Psoas muscle (tissue), 8 donors: Measurements from ENCODE around the gene SIPA1L3. TPM values are rescaled to one million over a fixed set of nuclear protein-coding genes. Genes with fewer than 3 reads are reported as not detected.

Source experiments
- ATAC-seq, 4 donors: fragments of 200-7000 bp; cut with Tn5 transposase; one replicate each; pipeline ENCODE4 v1.9.1; 2020; ENCODE audit warnings: moderate library complexity in 3 of 4, mild to moderate bottlenecking in 2 of 4
- DNase-seq, 2 donors: peaks; one replicate each; pipeline ENCODE4 v3.0.0-alpha.2; 2020
- H3K27ac ChIP-seq: fragments of 200-600 bp; one replicate; pipeline ENCODE4 v1.8.0; 2022
- H3K27me3 ChIP-seq, 3 donors: fragments of 200-600 bp in 1 of 3; one replicate each; pipeline versions ENCODE4 v1.6.1 to v1.8.0; 2013 to 2022; ENCODE audit warnings: low read length in 2 of 3, mild to moderate bottlenecking in 2 of 3, moderate library complexity in 1 of 3; ENCODE audit not compliant: insufficient read depth in 3 of 3
- H3K36me3 ChIP-seq, 2 donors: fragments of 200-600 bp in 1 of 2; one replicate each; pipeline versions ENCODE4 v1.6.1 to v1.8.0; 2013 to 2022; ENCODE audit warnings: low read depth in 1 of 2, mild to moderate bottlenecking in 1 of 2, moderate library complexity in 1 of 2; ENCODE audit not compliant: insufficient read depth in 1 of 2
- H3K4me1 ChIP-seq: fragments of 200-600 bp; one replicate; pipeline ENCODE4 v1.8.0; 2022
- H3K4me3 ChIP-seq: fragments of 200-600 bp; one replicate; pipeline ENCODE4 v1.8.0; 2022; ENCODE audit warnings: mild to moderate bottlenecking
- H3K9me3 ChIP-seq: fragments of 200-600 bp; one replicate; pipeline ENCODE4 v1.8.0; 2022
- CTCF ChIP-seq: fragments of 200-600 bp; IDR thresholded peaks from one replicate; pipeline ENCODE4 v1.8.0; 2022; ENCODE audit warnings: antibody characterized with exemption
- WGBS, 3 donors: extraction: QIAGEN DNeasy Blood & Tissue Kit; methylation state at CpG; one replicate each; pipeline versions ENCODE4 v1.1.6 to v1.1.7; 2013; 5-methylcytosine and 5-hydroxymethylcytosine counted together
- intact Hi-C, 2 donors: fragments of 100-400 bp; cut with DNase I; formaldehyde crosslinking; loops; one replicate each; pipeline versions ENCODE4 v1.11.0 to v1.14.2; 2022
- polyA plus RNA-seq, 3 donors: library from polyadenylated mRNA; stranded (reverse); fragments of 200-250 nt; gene quantifications; one replicate each; pipeline ENCODE4 v1.2.3, GENCODE V29; 2013
- total RNA-seq, 4 donors: library from RNA; stranded (reverse); fragmentation: NEBNext Ultra II Directional in 2 of 4; extraction: Animal tissue kit (Norgen Biotek cat#: 25700) in 2 of 4; gene quantifications; one replicate each; pipeline versions ENCODE4 v1.2.1 to v1.2.4, GENCODE V29; 2021 to 2023
- donor health status: healthy with polysubstance abuse.
- donor health status: DM: no; HTN: no; CAD: no; lungs with moderate emphysema.
- donor health status: Bipolar disorder and iron deficiency.
- donor health status: healthy.
- donor health status: DM: yes; HTN: yes; CAD: no.
- donor health status: DM: no; HTN: no; CAD: no.
- donor health status: DM: no; HTN: no; CAD: no.
- donor health status: DM: yes; HTN: yes; CAD: no.

The SIPA1L3 gene
- total and polyA plus RNA-seq, 7 donors = 2.9 to 28.2 (median 8.3) TPM

- TF ChIP-seq CTCF = no peak
- intact Hi-C loops = no loop called here
- Histone ChIP-seq H3K4me1 (peaks cover 16% of the 10 kb centered on the region), H3K9me3 (no peaks in the 10 kb centered on the region), H3K27ac (no peak overlapping the region), H3K27me3 (no peaks in the 10 kb centered on the region), H3K4me3 (no peak overlapping the region), H3K36me3 (no peaks in the 10 kb centered on the region)
- 83 to 87% (median 85%) methylated on average over 10 of the region's 10 CpGs for WGBS, 3 donors
- ATAC-seq (no peak), DNase-seq (no peak)
Observed at GRCh38 chr19:37983153-37983552, 76.1 kb downstream of the SIPA1L3 start.

- no peak overlapping the region for H3K27ac ChIP-seq
- intact Hi-C loops = no loop called here
- no peaks in the 10 kb centered on the region for H3K36me3 ChIP-seq
- DNase-seq (no peak), ATAC-seq (no peak)
- no peaks in the 10 kb centered on the region for H3K27me3 ChIP-seq
- no peak for TF ChIP-seq CTCF
- H3K9me3 ChIP-seq = no peaks in the 10 kb centered on the region
- peaks cover 16% of the 10 kb centered on the region for H3K4me1 ChIP-seq
- WGBS, 3 donors = 92 to 94% (median 93%) methylated on average over 10 of the region's 10 CpGs
- no peak overlapping the region for H3K4me3 ChIP-seq
Observed at GRCh38 chr19:37983916-37984315, 76.9 kb downstream of the SIPA1L3 start.

GRCh38 chr19:37986048-37986750, 79.2 kb downstream of the SIPA1L3 start:
- ATAC-seq (no peak), DNase-seq (no peak)
- intact Hi-C loops = no loop called here
- Histone ChIP-seq H3K27me3 (no peaks in the 10 kb centered on the region), H3K4me3 (no peak overlapping the region), H3K27ac (no peak overlapping the region), H3K36me3 (no peaks in the 10 kb centered on the region), H3K4me1 (peaks cover 18% of the 10 kb centered on the region), H3K9me3 (no peaks in the 10 kb centered on the region)
- TF ChIP-seq CTCF = no peak
- 65 to 69% (median 68%) methylated on average over 10 of the region's 10 CpGs for WGBS, 3 donors

GRCh38 chr19:37987356-37988332, 80.6 kb downstream of the SIPA1L3 start:
- no peak overlapping the region for H3K4me3 ChIP-seq
- WGBS, 3 donors = 75 to 80% (median 77%) methylated on average over 12 of the region's 12 CpGs
- no peaks in the 10 kb centered on the region for H3K36me3 ChIP-seq
- no peak overlapping the region for H3K27ac ChIP-seq
- intact Hi-C loops = no loop called here
- no peak for TF ChIP-seq CTCF
- no peaks in the 10 kb centered on the region for H3K27me3 ChIP-seq
- no peaks in the 10 kb centered on the region for H3K9me3 ChIP-seq
- peaks cover 21% of the 10 kb centered on the region for H3K4me1 ChIP-seq
- ATAC-seq (no peak), DNase-seq (no peak)
